Vagina (tissue), 2 donors: ENCODE data around the gene ELK3.

ENCODE experiments used
- CTCF ChIP-seq, 3 experiments: fragments of 450-650 bp in 2 of 3; fragments of 200-600 bp in 1 of 3; sonication (generic) in 1 of 3; IDR thresholded peaks; one replicate each; pipeline ENCODE4 v1.5.1; 2017 to 2019; ENCODE audit warnings: antibody characterized with exemption in 3 of 3, mild to moderate bottlenecking in 2 of 3, moderate library complexity in 2 of 3
- POLR2A ChIP-seq, 2 donors: fragments of 450-650 bp; IDR thresholded peaks; one replicate each; pipeline ENCODE4 v1.6.1; 2017; ENCODE audit warnings: antibody characterized with exemption in 2 of 2, mild to moderate bottlenecking in 2 of 2, moderate library complexity in 2 of 2
- POLR2AphosphoS5 ChIP-seq, 2 donors: sonication (generic); formaldehyde crosslinking; IDR thresholded peaks; one replicate each; pipeline ENCODE4 v1.9.0; 2017; ENCODE audit warnings: antibody characterized with exemption in 2 of 2, mild to moderate bottlenecking in 2 of 2, low read depth in 1 of 2; ENCODE audit not compliant: insufficient read depth in 1 of 2

GRCh38 chr12:96230646-96231045 lies 36.5 kb downstream of the ELK3 start:
- no peak for TF ChIP-seq POLR2A (IDR thresholded peaks at IDR 0.05)
- TF ChIP-seq CTCF (IDR thresholded peaks at IDR 0.05), result no peak
- TF ChIP-seq POLR2AphosphoS5 (IDR thresholded peaks at IDR 0.05; ENCODE audit: insufficient read depth in 1 of 2, low read depth in 1 of 2), result no peak
